Hepatocyte (in vitro differentiated cells): ENCODE results near the gene TTF2. TPM values are rescaled to one million over a fixed set of nuclear protein-coding genes. Genes with fewer than 3 reads are reported as not detected.

Source experiments
- DNase-seq: peaks from one replicate; pipeline ENCODE4 v3.0.0-alpha.2; 2016; ENCODE audit warnings: low spot score
- H2AFZ ChIP-seq: fragments of 200-600 bp; sonication (generic); 2 replicates; pipeline ENCODE4 v1.6.0; 2016; ENCODE audit warnings: antibody characterized with exemption, mild to moderate bottlenecking
- H3K27ac ChIP-seq: fragments of 200-600 bp; sonication (generic); 2 replicates; pipeline ENCODE4 v1.5.1; 2016; ENCODE audit warnings: mild to moderate bottlenecking
- H3K27me3 ChIP-seq: fragments of 200-600 bp; sonication (generic); 2 replicates; pipeline ENCODE4 v1.6.1; 2016
- H3K36me3 ChIP-seq: fragments of 200-600 bp; sonication (generic); replicated peaks from 2 replicates; pipeline ENCODE4 v1.5.1; 2016; ENCODE audit warnings: low read depth; ENCODE audit not compliant: insufficient read depth
- H3K4me1 ChIP-seq: fragments of 200-600 bp; sonication (generic); 2 replicates; pipeline ENCODE4 v1.5.1; 2016; ENCODE audit warnings: mild to moderate bottlenecking, moderate library complexity; ENCODE audit not compliant: insufficient read depth
- H3K4me2 ChIP-seq: fragments of 200-600 bp; sonication (generic); 2 replicates; pipeline ENCODE4 v1.6.0; 2016
- H3K4me3 ChIP-seq: fragments of 200-600 bp; sonication (generic); 2 replicates; pipeline ENCODE4 v1.5.1; 2016; ENCODE audit warnings: mild to moderate bottlenecking
- H3K79me2 ChIP-seq: fragments of 200-600 bp; sonication (generic); 2 replicates; pipeline ENCODE4 v1.6.0; 2017; ENCODE audit warnings: mild to moderate bottlenecking
- H3K9me2 ChIP-seq: fragments of 200-600 bp; sonication (generic); replicated peaks from 2 replicates; pipeline ENCODE4 v1.6.0; 2017; ENCODE audit warnings: mild to moderate bottlenecking; ENCODE audit not compliant: insufficient read depth
- H3K9me3 ChIP-seq: fragments of 200-600 bp; sonication (generic); 2 replicates; pipeline ENCODE4 v1.5.1; 2016; ENCODE audit warnings: low read depth, mild to moderate bottlenecking
- H4K20me1 ChIP-seq: fragments of 200-600 bp; sonication (generic); 2 replicates; pipeline ENCODE4 v1.6.0; 2016; ENCODE audit warnings: mild to moderate bottlenecking; ENCODE audit not compliant: insufficient read depth, poor library complexity, severe bottlenecking
- EZH2 ChIP-seq: fragments of 200-600 bp; sonication (generic); IDR thresholded peaks from 2 replicates; pipeline ENCODE4 v1.6.1; 2016; ENCODE audit warnings: antibody characterized with exemption, mild to moderate bottlenecking, borderline replicate concordance
- EZH2phosphoT487 ChIP-seq: fragments of 200-600 bp; sonication (generic); IDR thresholded peaks from one replicate; pipeline ENCODE4 v1.6.1; 2018; ENCODE audit warnings: antibody characterized with exemption, mild to moderate bottlenecking, low read depth, moderate library complexity; ENCODE audit not compliant: unreplicated experiment, severe bottlenecking
- WGBS: methylation state at CpG from one replicate; pipeline ENCODE4 v1.1.6; 2016; ENCODE audit warnings: low lambda C conversion rate; ENCODE audit errors: missing lambda C conversion rate; 5-methylcytosine and 5-hydroxymethylcytosine counted together
- polyA plus RNA-seq: library from polyadenylated mRNA; unstranded; fragments of >200 nt; fragmentation: Nextera tagmentation; extraction: Ambion mirVana; gene quantifications from 2 replicates; pipeline ENCODE4 v1.2.1, GENCODE V29; 2016
- total RNA-seq: library from RNA; depleted of rRNA; stranded (reverse); fragments of >200 nt; gene quantifications from 2 replicates; pipeline ENCODE4 v1.2.3, GENCODE V29; 2014
- TF ChIP-seq, protein P1 (sequence below): fragments of 200-600 bp; sonication (generic); IDR thresholded peaks from 2 replicates; pipeline ENCODE4 v1.5.1; 2016; ENCODE audit warnings: antibody characterized with exemption, mild to moderate bottlenecking; ENCODE audit not compliant: poor library complexity

Gene TTF2
- total and polyA plus RNA-seq, 2 experiments from 2014 or later = 13.8 to 14.3 TPM

DNA sequence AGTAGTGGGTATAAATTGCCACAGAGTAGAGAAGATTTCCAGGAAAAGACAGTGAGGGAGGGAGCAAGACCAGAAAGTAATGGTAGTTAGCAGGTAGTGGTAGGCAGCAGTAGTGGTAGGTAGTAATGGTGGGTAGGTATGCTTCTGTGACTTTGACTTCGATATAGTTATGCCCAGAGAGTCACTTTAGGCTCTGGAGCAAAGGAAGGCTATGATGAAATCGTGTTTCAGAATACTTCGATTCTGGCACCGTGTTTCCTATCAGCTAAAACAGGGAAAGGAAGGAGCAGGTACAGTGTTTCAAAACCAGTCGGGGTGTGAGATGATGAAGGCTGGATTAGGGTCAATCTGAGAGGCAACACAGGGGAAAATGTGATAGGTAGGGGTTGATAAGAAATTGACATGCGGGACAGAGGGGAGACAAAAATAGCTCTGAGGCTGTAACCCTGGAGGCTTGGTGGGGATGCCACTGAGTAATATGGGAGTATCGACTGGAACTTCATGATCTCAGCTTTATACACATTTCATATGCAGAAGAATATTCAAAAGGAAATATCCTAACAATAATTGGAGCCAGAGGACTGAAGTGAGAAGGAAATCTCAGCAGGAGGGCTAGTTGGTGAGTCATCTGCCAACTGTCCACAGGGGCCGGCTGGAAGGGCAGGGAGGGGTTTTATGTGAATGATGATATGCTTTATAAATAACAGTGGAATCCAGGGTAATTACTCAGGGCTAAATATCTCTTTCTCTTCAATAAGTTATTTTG, 86.6 kb downstream of the TTF2 start:
- Histone ChIP-seq H3K79me2 (no peaks in the 10 kb centered on the region), H3K27me3 (no peaks in the 10 kb centered on the region), H3K9me3 (no peaks in the 10 kb centered on the region), H3K4me1 (peaks cover 23% of the 10 kb centered on the region), H4K20me1 (no peaks in the 10 kb centered on the region), H3K9me2 (no peaks in the 10 kb centered on the region), H2AFZ (no peak overlapping the region), H3K4me3 (no peak overlapping the region), H3K4me2 (no peak overlapping the region), H3K27ac (peak overlapping the region; percentile 38), H3K36me3 (no peaks in the 10 kb centered on the region)
- DNase-seq = peak; percentile 54
- TF ChIP-seq EZH2phosphoT487 (no peak), EZH2 (no peak)
- TF ChIP-seq, protein P1, sequence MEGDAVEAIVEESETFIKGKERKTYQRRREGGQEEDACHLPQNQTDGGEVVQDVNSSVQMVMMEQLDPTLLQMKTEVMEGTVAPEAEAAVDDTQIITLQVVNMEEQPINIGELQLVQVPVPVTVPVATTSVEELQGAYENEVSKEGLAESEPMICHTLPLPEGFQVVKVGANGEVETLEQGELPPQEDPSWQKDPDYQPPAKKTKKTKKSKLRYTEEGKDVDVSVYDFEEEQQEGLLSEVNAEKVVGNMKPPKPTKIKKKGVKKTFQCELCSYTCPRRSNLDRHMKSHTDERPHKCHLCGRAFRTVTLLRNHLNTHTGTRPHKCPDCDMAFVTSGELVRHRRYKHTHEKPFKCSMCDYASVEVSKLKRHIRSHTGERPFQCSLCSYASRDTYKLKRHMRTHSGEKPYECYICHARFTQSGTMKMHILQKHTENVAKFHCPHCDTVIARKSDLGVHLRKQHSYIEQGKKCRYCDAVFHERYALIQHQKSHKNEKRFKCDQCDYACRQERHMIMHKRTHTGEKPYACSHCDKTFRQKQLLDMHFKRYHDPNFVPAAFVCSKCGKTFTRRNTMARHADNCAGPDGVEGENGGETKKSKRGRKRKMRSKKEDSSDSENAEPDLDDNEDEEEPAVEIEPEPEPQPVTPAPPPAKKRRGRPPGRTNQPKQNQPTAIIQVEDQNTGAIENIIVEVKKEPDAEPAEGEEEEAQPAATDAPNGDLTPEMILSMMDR = no peak
- WGBS = 74% methylated on average over 8 of the region's 8 CpGs

DNA sequence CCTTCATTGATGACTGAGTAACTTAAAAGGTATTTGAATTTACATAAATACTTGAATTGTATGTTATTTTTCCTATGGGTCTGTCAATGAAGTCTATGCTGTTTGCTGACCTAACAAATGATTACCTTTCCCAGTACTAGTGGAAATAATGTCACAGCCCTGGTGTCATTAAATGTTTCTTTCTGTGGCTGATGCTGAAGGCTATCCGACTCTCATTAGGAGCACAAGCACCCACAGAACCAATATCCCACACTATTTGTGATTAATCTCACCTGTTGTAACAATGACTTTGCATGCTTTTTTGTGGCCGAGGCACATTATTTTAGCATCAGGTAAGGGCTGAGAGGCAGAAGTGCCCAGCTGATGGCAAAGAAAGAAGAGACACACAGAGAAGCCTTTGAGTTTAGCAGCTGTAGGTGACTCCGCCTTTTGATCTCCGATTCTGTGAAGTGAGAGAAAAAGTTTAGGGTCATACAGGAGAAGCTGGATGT, 87.3 kb downstream of the TTF2 start:
- H3K36me3 ChIP-seq = no peaks in the 10 kb centered on the region
- peak overlapping the region; percentile 42 for H3K27ac ChIP-seq
- H2AFZ ChIP-seq = no peak overlapping the region
- no peaks in the 10 kb centered on the region for H4K20me1 ChIP-seq
- peaks cover 23% of the 10 kb centered on the region for H3K4me1 ChIP-seq
- H3K9me2 ChIP-seq = no peaks in the 10 kb centered on the region
- TF ChIP-seq, protein P1 = no peak
- TF ChIP-seq EZH2phosphoT487 (no peak), EZH2 (no peak)
- DNase-seq = no peak
- H3K4me3 ChIP-seq = no peak overlapping the region
- peak overlapping the region; percentile 36 for H3K4me2 ChIP-seq
- no peaks in the 10 kb centered on the region for H3K27me3 ChIP-seq
- H3K79me2 ChIP-seq = no peaks in the 10 kb centered on the region
- no peaks in the 10 kb centered on the region for H3K9me3 ChIP-seq
- 73% methylated on average over 4 of the region's 4 CpGs for WGBS

DNA sequence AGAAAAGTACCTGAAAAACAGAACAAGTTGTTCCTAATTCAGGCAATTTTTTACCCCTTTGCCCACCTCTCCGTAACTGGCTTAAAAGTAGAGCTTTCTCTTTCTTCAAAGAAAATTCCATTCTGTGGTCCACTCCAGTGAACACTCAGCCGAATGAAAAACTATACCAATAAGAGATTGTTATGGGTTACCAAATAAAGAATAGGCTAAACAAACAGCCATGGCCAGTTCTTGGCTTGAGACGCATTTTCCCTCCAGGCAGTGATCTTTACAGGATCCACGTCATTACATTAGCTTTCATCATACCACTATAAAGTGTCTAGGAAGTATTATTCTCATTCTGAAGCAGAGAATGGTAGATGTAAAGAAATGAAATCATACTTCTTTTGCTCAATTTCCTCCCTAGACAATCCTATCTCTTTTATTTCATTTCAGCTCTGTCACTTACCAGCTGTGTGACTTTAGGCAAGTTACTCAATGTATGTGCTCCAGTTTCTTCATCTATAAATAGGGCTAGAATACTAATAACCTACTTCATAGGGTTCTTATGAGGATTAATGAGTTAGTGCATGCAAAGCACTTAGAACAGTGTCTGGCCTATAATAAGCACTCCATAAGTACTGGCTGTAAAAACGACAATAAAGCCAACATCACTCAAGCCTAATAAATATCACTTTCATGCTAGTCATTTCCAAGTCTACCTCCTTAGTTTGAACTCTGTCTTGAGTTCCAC, 87.9 kb downstream of the TTF2 start:
- no peaks in the 10 kb centered on the region for H3K79me2 ChIP-seq
- no peak overlapping the region for H3K4me3 ChIP-seq
- H3K27ac ChIP-seq = peak overlapping the region; percentile 42
- H3K4me1 ChIP-seq = peaks cover 23% of the 10 kb centered on the region
- TF ChIP-seq EZH2 = no peak
- no peak for TF ChIP-seq EZH2phosphoT487
- TF ChIP-seq, protein P1 = no peak
- no peaks in the 10 kb centered on the region for H3K9me2 ChIP-seq
- H3K36me3 ChIP-seq = no peaks in the 10 kb centered on the region
- H4K20me1 ChIP-seq = no peaks in the 10 kb centered on the region
- no peak for DNase-seq
- no peaks in the 10 kb centered on the region for H3K9me3 ChIP-seq
- H2AFZ ChIP-seq = no peak overlapping the region
- no peaks in the 10 kb centered on the region for H3K27me3 ChIP-seq
- WGBS = 50% methylated on average over 5 of the region's 5 CpGs
- H3K4me2 ChIP-seq = peak overlapping the region; percentile 36
